ENCODE measurements around the gene ITK.
"Not testable (repeated sequence)": the region's sequence is repeated elsewhere in the genome, so short reads cannot be mapped to it uniquely, and the experiment has no call there.

ITK gene

DNA sequence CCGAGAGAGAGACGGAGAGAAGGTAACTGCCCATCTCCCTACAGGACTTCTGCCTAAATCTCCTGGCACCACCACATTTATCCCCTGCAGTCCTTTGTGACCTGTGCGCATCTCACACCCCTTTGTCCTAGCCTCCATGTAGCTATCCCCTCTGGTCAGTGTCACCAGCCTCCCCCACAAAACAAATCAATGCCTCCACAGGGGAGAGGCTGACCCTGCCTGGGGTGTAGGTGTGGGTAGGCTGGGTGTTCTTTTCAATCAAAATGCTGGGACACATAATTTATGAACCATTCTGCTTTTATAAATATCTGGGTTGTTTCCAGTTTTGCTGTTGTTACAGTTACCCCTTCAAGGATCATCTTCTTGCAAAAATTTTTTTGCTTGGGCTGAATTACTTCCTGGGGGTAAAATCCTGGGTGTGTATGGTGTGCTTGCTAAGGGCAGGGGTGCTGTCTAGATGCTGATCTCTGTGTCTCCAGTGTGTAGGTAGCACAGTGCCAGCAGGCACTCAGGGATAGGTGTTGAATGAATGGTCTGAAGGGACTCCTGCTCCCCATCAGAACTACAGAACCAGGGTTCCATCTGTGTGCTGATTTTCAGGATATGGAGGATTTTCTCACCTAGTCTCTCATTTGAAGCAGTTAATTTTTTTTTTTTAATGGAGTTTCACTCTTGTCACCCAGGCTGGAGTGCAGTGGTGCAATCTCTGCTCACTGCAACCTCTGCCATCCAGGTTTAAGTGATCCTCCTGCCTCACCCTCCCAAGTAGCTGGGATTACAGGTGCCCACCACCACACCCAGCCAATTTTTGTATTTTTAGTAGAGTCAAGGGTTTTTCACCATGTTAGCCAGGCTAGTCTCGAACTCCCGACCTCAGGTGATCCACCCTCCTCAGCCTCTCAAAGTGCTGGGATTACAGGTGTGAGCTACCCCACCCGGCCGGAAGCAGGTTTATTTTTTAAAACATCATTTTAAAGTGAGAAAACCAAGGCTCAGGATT, 14.1 kb upstream of the ITK start, which contains the start of gene GARIN3:
GARIN3 (minus strand) TSS at position 51 of the 1,000 bp plus-strand sequence. CDS start 96 bp downstream, outside the sequence.
- intact Hi-C loops (cut with DNase I) = no loop called here
- no peak for DNase-seq

DNA sequence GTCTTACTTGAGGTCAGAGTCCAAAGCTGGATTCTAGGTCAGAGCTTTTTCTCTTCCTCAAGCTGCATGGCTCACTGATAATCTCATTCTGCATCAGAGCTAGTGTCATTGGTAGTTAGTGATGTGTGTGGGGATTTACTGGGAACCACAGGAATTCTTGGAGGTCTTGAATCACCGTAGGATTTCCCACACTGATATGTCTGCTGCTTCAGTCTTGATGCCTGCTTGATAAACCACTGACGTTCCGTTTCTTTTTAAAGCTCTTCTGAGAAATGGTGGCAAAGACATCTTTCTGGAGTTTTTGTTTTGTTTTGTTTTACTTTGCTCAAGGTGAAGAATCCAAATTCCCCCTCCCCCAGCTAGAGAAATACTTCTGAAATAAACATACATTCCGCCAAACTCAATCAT, 13.4 kb upstream of the ITK start:
- no peak for DNase-seq
- intact Hi-C loops (cut with DNase I) = no loop called here

DNA sequence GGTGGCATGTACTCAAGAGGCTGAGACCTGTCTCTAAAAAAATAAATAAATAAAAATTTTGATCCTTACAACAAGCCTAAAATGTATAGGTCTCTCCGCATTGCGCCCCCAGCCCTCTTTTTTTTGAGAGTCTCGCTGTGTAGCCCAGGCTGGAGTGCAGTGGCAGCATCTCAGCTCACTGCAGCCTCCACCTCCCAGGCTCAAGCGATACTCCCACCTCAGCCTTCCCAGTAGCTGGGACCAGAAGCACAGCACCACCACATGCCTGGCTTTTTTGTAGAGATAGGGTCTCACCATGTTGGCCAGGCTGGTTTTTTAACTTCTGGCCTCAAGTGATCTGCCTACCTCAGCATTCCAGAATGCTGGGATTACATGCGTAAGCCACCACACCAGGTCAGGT, 12.4 kb upstream of the ITK start:
- DNase-seq = peak in 1 of 10 donors; percentile 66

DNA sequence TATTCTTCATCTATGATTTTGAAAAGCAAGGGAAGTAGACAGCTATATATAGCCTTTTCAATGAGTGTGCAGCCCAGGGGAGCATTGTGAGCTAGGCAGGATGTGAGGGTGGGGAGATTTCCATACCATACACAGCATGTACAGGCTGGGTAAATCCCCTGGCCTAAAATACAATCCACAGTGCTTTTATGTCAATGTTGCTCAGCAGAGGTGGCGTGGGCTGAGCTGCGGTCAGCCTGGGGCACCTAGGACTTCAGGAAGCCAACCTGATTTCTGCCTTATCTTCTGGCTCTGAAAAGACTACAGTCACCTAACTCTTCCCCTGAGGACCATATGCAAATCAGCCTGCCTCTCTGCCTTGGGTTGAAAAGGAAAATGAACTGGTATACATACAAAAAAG, 8.2 kb upstream of the ITK start:
- intact Hi-C loops (cut with DNase I) = no loop called here
- DNase-seq = no peak

More for the DNA sequence above, 12.4 kb upstream of the ITK start:
- intact Hi-C loops (cut with DNase I) = no loop called here

DNA sequence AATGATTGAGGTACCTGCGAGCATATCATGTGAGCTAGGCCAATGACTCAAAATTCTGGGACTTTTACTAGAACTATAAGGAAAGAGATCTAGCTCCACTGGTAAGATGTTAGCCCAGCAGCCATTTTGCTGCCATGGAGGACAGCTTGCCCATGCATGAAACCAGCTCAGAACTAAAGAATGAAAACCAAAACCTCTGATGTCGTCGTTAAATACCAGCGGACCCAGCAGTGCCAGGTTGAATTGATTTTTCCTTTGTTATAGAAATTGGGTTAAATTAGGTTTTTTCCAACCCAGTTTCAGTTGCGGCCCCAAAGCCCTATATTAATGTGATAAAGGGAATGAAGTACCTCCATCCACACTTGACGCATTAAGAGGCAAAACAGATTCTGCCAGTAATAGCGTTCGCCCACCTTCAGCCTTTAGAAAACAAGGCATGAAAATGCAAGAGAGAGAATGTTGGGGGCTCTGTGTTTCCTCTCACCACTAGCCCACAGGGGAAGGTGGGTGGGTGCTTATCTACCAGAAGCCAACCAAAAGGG, 5.5 kb upstream of the ITK start:
- no peak for DNase-seq
- intact Hi-C loops (cut with DNase I) = no loop called here

DNA sequence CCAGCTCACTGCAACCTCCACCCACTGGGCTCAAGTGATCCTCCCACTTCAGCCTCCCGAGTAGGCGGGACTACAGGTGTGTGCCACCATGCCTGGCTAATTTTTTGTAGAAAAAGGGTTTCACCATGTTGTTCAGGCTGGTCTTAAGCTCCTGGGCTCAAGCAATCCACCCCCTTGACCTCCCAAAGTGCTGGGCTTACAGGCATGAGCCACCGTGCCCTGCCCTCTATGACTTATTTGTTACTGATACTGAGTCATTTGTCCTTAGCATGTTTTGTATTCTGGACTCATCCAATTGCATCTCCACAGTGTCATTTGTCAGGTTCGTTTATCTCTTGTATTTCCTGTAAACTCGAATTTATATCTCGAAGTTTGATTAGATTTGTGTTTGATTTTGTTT, 2.7 kb upstream of the ITK start:
- no peak for DNase-seq
- intact Hi-C loops (cut with DNase I) = no loop called here

DNA sequence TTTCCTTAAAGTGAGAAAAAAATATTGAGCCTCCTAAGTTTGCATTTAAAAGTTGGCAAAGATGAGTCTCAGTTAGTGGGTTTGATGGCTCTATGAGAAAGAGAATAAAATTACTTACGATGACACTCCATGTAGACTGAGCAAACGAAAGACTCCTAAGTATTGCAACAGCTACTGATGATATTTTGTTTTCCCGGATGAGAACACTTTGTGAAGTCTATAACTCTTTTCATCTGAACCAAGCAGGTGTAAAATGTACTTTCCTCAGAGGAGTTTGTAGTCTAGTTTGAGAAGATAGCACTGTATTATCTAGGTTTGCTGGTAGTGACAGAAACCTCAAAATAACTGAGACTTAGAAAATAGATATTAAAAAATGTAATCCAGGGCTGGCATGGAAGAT, 1.7 kb upstream of the ITK start:
- intact Hi-C loops (cut with DNase I) = no loop called here
- DNase-seq = no peak

DNA sequence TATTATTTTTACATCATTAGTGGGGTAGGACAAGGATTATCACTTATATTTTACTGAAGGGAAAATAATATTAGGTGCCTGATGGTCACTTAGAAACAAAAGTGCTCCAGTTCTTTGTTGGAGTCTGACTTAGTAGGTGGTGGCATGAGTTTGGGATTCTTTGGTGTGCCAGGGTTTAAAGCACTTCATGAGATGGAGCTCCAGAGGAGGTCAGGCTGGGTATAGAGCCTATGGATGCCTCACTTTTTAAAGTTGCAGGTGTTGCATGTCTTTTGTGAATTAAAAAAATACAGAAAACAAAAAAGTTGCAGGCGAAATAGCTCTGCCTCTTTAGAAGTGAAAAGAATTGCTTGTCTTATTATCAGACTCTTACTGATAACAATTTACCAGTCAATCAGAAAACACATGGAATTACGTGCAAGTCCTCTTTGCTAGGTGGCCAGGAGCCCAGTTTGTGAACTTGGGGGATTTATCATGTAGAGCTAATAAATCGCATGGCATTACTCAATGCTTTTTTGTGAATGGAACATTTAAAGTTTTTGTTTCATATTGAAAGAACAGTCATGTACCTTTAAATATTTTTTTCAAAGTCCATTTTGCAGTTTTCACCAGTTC, 1.6 kb downstream of the ITK start:
- no peak for DNase-seq
- intact Hi-C loops (cut with DNase I) = no loop called here

DNA sequence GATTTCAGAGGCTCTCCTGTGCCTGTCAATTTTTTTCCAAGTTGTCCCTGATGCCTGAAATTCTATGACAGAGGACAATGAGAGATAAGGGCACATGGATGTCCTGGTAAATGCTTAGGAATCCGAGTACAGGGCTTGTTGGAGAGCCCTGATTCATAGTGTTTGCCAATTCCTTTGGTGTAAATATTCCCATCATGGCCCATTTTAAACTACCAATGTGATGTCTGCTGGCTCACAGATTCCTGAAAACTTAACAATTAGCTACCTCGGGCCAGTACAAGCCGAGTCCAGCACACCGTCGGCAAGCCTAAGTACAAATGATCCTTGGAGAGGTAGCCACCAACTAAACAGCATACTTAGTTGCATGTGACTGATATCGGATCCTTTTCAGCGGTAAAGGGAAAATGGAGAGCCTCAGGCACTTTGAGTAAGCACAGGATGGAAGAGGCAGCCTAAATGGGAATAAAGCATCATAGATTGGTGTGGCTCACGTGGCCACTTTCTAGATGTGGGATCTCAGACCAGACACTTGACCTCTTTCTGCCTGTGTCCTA, 3.6 kb downstream of the ITK start:
- no peak for DNase-seq
- intact Hi-C loops (cut with DNase I) = no loop called here

DNA sequence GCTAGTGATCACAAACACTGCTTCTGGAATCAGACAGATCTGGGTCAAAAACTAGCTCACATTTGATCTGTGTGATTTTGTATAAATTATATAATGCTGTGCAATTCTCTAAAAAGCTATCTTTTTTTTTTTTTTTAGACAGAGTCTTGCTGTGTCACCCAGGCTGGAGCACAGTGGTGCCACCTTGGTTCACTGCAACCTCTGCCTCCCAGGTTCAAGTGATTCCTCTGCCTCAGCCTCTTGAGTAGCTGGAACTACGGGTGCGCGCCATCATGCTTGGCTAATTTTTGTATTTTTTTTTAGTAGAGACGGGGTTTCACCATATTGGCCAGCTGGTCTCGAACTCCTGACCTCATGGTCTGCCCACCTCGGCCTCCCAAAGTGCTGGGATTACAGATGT, 4.5 kb downstream of the ITK start:
- intact Hi-C loops (cut with DNase I); DNase-seq: not testable (repeated sequence)

DNA sequence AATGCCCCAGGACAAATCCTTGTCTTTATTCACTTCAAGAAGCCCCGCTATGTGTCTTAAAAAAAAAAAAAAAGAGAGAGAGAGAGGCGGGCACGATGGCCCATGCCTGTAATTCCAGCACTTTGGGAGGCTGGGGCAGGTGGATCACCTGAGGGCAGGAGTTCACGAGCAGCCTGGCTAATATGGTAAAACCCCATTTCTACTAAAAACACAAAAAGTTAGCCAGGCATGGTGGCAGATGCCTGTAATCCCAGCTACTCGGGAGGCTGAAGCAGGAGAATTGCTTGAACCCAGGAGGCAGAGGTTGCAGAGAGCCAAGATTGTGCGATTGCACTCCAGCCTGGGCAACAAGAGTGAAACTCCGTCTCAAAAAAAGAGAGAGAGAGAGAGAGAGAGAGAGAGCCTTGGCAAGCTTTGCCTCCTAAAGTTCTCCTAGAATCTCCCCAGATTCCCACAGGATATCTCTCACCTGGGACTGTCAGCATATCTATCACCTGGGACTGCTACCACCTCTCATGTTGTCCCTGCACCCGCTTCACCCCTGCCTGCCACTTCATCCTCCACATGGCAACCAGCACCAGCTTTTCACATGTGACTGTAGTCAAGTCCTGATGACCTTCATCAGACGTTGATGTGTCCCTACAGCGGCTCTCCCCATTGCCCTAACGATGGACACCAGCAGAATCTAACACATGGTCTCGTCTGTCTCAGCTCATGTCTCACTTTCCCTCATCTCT, 5.8 kb downstream of the ITK start:
- DNase-seq = no peak
- intact Hi-C loops (cut with DNase I) = no loop called here

DNA sequence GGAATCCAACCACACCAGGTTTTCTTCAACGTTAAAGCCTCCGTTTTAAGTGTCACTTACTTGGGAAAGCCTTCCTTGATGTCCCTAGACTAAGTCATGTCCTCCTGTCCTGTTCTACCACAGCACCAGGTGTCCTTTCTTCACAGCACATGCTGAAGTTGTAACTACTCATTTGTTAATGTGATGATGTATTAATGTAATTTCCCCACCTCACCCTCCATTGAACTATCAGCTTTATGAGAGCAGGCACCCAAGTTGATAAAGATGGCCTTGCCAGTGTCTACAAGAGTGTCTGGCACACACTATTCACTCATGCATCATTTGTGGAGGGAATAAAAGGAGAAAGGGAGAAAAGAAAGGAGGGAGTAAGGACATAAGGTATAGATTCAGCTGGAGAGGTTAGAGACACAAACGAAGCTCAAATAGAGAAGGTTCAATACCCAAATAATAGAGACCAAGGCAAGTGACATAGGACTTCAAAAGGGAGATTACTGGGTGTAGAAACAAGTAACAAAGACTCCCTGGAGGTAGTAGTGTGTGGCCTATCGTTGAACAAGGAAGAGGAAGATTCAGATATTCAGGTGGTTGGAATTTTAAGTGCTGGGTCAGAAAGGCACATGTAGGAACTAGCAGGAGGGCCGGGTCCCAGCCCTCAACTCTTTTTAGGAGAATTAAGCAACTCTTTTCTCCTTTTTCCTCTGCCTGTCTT, 6.6 kb downstream of the ITK start:
- no peak for DNase-seq
- intact Hi-C loops (cut with DNase I) = no loop called here

DNA sequence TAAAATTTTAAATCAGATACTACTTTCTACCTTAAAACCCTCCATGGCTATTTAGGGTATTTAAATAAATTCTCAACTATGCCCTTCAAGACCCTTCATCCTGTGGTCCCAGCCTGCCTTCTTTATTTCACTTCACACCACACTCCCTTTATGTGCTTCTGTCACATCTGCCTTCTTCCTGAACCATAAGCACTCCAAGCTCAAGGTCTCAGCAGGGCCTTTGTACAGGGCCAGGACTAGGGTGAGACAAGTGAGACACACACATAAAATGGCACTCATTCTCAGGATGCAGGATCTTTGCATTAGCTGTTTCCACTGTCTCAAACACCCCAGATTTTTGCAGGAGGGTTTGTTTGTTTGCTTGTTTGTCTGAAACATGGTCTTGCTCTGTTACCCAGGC, 7.6 kb downstream of the ITK start:
- no peak for DNase-seq
- intact Hi-C loops (cut with DNase I) = no loop called here

DNA sequence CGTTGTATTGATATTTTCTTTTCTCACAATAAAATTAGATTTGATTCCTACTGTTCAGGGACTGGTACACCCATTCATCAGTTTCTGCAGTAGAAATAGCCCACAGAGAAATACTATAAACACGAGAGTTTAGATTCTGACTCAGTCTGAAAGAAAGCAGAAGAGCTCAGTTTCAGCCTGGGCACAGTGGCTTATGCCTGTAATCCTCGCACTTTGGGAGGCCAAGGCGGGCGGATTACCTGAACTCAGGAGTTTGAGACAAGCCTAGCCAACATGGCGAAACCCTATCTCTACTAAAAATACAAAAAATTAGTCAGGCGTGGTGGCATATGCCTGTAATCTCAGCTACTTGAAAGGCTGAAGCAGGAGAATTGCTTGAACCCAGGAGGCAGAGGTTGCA, 8.6 kb downstream of the ITK start:
- DNase-seq = no peak
- intact Hi-C loops (cut with DNase I) = no loop called here

DNA sequence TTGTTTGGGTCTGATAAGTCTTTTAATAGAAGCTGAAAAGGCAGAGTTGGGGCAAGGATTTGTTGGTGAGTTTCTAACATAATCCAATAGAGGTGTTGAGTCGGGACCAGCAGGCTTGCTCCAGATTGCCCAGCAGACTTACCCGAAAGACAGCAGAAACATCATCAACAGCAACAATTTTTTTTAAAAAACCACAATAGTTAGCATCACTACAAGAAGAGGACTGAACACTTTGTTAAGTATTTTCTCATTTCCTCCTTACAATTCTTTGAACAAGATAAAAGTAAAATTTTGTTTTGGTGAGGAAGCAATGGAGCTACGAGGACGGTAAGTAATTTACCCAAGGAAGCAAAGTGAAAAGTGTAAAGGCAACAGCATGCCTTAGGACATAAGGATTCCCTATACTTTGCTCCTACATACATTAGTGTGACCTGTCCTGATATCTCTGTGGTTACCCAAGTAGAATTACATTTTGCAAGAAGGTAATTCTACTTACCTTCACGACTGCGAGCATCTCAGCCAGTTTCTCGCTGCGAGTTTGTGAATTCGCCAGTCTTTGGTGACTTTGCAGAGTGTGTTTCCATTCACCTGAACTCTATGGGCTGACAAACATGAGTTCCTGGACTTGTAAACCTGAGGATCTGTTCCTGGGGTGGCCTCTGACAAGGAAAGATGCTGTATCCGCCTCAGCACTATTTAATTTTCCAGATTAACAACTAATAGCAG, 13.2 kb downstream of the ITK start:
- intact Hi-C loops (cut with DNase I) = no loop called here
- no peak for DNase-seq

DNA sequence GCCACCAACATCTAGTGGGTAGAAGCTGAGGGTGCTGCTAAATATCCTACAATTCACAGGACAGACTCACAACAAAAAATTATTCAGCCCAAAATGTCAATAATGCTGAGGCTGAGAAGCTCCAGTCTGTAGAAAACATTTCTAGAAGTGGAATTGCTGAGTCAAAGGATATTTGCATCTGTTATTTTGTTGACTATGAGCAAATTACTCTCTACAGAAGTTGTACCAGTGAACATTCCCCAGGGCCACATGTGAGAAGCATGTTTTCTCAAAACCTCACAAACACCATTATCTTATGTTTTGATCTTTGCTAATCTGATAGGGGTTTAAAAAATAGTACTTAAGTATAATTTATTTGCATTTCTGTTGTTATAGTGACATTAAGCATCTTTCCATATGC, 15.4 kb downstream of the ITK start:
- DNase-seq = no peak
- intact Hi-C loops (cut with DNase I) = no loop called here

DNA sequence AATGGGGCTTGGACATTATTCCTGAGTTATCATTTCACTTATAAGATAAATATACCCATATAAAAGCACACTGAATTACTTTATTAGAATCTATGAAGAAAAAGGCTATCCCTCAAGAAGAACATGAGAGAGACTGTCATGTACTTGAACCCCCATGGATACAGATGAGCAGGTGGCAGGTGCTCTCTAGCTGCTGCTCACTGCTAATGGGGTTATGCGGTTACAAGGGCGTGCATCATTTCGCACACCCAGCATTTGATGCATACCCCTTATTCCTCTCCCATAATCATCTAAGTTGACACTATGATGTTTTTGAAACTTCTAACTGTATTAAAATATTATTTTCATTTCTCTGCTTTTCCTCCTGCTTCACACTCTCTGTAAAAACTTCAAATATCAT, 16.4 kb downstream of the ITK start:
- intact Hi-C loops (cut with DNase I) = no loop called here
- no peak for DNase-seq

DNA sequence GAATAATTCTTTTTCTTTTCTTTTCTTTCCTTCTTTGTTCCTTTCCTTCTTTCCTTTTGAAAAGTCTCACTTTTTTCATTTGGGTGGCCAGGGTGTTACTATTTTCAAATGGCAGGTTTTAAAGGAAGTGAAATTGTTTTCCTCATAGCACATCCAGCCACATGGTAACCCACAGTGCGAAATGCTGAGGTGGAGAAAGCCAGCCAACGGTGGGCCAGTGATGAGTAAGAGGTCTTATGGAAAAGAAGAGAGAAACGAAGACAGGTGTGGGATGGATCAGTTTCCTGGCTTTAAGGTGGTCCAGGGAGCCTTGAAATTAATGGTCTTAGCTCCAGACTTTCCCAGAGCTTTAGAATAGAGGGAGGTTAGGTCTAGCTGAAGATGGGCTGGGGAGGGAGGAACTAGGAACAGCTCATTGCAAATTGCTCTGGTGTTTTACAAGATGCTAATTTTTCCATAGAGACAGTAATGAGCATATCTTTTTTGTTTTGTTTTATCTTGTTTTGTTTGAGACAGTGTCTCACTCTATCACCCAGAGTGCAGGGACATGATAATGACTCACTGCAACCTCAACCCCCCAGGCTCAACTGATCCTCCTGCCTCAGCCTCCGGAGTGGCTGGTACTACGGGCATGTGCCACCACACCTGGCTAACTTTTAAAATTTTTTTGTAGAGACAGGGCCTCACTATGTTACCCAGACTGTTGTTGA, 17.8 kb downstream of the ITK start:
- intact Hi-C loops (cut with DNase I) = no loop called here
- DNase-seq = no peak

DNA sequence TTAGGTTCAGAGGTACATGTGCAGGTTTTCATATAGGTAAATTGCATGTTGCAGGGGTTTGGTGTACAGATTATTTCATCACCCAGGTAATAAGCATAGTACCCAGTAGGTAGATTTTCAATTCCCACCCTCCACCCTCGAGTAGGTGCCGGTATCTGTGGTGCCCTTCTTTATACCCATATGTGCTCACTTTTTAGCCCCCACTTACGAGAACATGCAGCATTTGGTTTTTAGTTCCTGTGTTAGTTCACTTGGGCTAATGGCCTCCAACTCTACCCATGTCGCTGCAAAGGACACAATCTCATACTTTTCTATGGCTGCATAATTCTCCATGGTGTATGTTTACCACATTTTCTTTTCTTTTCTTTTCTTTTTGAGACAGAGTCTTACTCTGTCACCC, 21.2 kb downstream of the ITK start:
- intact Hi-C loops (cut with DNase I) = no loop called here
- no peak for DNase-seq

All from posterior cingulate gyrus (tissue), 11 donors.